ENCODE data around the gene ECT2.
"Not testable (repeated sequence)": the region's sequence is repeated elsewhere in the genome, so short reads cannot be mapped to it uniquely, and the experiment has no call there.

ECT2 gene

DNA sequence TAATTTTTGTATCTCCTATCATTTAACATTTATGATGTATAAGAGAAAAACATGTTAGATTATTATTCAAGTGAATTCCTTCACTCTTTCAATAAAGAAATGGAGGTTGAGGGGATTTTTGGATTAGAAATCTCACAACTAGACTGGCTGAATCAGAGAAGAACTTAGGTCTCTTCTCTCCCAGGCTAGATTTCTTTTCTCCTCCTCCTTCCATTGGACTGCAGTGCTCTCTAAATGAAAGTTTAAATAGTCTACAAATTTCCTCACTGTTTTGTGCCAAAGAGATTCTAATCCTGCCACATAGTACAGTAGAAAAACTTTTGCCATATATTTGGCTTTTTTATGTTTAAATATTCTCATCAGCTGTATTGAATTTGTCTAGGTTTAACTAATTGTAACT, 65.8 kb downstream of the ECT2 start:
- Mint-ChIP-seq H3K4me3 (no peak overlapping the region), H3K36me3 (no peaks in the 10 kb centered on the region), H3K27ac (no peak overlapping the region), H3K9me3 (no peaks in the 10 kb centered on the region), H3K27me3 (no peaks in the 10 kb centered on the region), H3K4me1 (no peaks in the 10 kb centered on the region)
- ATAC-seq: no peak

DNA sequence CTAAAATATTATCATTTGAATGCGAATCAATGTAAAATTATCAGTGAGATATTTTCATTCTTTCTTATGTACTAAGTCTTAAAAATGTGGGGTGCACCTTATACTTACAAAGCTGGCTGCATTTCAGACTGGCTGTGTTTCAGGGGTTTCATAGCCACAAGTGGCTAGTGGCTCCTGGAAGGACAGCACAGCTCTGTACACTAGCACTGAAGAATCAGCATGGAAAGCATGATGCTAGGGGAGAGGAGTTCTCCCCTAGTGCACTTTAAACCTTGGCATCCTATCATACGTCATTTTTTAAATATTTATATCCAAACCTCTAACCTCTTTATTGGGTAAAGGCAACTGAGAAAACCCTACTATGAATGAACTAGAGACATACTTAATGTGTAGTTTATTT, 66.4 kb downstream of the ECT2 start:
- Mint-ChIP-seq H3K27me3 (no peaks in the 10 kb centered on the region), H3K4me1 (no peaks in the 10 kb centered on the region), H3K9me3 (no peaks in the 10 kb centered on the region), H3K27ac (no peak overlapping the region), H3K36me3 (no peaks in the 10 kb centered on the region), H3K4me3 (no peak overlapping the region)
- ATAC-seq: no peak

DNA sequence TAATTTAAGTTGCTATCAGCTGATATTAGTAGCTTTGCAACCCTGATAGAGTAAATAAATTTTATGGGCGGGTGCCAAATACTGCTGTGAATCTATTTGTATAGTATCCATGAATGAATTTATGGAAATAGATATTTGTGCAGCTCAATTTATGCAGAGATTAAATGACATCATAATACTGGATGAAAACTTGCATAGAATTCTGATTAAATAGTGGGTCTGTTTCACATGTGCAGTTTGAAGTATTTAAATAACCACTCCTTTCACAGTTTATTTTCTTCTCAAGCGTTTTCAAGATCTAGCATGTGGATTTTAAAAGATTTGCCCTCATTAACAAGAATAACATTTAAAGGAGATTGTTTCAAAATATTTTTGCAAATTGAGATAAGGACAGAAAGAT, 70.0 kb downstream of the ECT2 start:
- no peaks in the 10 kb centered on the region for H3K4me1 Mint-ChIP-seq
- no peaks in the 10 kb centered on the region for H3K27me3 Mint-ChIP-seq
- ATAC-seq: no peak
- H3K27ac Mint-ChIP-seq: no peak overlapping the region
- H3K4me3 Mint-ChIP-seq: no peak overlapping the region
- peaks cover 9% of the 10 kb centered on the region for H3K9me3 Mint-ChIP-seq
- peaks cover 10% of the 10 kb centered on the region for H3K36me3 Mint-ChIP-seq

DNA sequence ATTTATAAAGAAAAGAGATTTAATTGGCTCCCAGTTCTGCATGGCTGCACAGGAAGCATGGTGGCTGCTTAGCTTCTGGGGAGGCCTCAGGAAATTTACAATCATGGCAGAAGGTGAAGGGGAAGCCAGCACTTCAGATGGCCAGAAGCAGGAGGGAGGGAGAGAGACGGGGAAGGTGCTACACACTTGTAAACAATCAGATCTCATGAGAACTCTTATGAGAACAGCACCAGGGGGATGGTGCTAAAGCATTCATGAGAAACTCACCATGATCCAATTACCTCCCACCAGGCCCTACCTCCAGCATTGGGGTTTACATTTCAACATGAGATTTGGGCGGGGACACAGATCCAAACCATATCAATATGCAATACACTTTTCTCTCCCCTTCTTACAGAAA, 73.7 kb downstream of the ECT2 start:
- no peaks in the 10 kb centered on the region for H3K27me3 Mint-ChIP-seq
- H3K9me3 Mint-ChIP-seq: peaks cover 14% of the 10 kb centered on the region
- H3K4me3 Mint-ChIP-seq: no peak overlapping the region
- peaks cover 10% of the 10 kb centered on the region for H3K36me3 Mint-ChIP-seq
- ATAC-seq: no peak
- H3K4me1 Mint-ChIP-seq: no peaks in the 10 kb centered on the region
- no peak overlapping the region for H3K27ac Mint-ChIP-seq

DNA sequence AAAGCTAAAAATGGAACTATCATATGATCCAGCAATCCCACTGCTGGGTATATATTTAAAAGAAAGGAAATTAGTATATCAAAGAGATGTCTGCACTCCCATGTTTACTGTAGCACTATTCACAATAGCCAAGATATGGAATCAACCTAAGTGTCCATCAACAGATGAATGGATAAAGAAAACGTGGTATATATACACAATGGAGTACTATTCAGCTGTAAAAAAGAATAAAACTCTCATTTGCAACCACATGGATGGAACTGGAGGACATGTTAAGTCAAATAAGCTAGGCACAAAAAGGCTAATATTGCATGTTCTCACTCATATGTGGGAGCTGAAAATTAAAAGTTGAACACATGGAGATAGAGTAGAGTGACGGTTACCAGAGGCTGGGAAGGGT, 76.7 kb downstream of the ECT2 start:
- not testable (repeated sequence) for H3K4me3 Mint-ChIP-seq, H3K27me3 Mint-ChIP-seq, H3K27ac Mint-ChIP-seq, H3K36me3 Mint-ChIP-seq, ATAC-seq, H3K4me1 Mint-ChIP-seq
- peaks cover 13% of the 10 kb centered on the region for H3K9me3 Mint-ChIP-seq

DNA sequence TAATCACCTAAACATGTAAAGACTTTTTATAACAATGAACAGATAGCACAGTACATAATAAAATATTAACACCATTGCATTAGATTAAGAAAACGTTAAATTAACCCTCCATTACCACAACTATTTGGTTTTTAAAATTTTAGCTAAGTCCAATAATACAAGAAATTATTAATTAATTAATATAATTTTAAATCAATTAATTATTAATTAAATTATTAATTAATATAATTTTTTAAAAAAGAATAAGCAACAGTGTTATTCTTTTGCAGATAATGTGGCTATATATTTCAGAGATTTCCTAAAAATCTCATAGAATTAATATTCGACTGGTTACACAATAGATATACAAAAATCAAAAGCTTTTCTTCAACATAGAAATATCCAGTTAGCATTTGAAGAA, 82.5 kb downstream of the ECT2 start:
- H3K27me3 Mint-ChIP-seq: no peaks in the 10 kb centered on the region
- no peak overlapping the region for H3K27ac Mint-ChIP-seq
- ATAC-seq: no peak
- no peaks in the 10 kb centered on the region for H3K4me1 Mint-ChIP-seq
- H3K4me3 Mint-ChIP-seq: no peak overlapping the region
- H3K9me3 Mint-ChIP-seq: no peaks in the 10 kb centered on the region
- H3K36me3 Mint-ChIP-seq: no peaks in the 10 kb centered on the region

DNA sequence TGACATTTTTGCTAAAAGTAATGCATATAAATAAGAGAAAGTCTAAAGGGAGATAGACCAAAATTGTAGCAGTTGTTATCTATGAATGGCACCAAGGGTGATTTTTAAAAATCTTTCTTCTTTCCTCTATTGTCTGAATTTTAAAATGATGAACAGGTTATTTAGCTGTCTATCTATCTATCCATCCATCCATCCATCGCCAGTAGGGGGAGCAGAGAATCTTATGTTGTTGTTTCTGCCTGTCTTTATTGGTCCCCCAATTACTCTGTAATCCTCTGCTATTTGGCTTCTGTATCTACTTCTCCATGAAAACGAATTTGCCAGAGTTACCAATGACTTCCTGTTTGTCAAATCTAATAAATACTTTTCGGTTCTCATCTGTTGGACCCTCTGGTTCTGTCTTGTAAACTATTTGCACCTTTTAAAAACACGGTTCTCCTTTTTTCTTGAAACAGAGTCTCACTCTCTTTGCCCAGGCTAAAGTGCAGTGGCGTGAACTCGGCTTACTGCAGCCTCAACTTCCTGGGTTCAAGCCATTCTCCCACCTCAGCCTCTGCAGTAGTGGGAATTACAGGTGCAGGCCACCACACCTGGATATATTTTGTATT, 86.0 kb downstream of the ECT2 start:
- no peak overlapping the region for H3K4me3 Mint-ChIP-seq
- peaks cover 3% of the 10 kb centered on the region for H3K9me3 Mint-ChIP-seq
- H3K27ac Mint-ChIP-seq: no peak overlapping the region
- no peaks in the 10 kb centered on the region for H3K4me1 Mint-ChIP-seq
- H3K27me3 Mint-ChIP-seq: no peaks in the 10 kb centered on the region
- H3K36me3 Mint-ChIP-seq: no peaks in the 10 kb centered on the region
- ATAC-seq: peak; percentile 54

DNA sequence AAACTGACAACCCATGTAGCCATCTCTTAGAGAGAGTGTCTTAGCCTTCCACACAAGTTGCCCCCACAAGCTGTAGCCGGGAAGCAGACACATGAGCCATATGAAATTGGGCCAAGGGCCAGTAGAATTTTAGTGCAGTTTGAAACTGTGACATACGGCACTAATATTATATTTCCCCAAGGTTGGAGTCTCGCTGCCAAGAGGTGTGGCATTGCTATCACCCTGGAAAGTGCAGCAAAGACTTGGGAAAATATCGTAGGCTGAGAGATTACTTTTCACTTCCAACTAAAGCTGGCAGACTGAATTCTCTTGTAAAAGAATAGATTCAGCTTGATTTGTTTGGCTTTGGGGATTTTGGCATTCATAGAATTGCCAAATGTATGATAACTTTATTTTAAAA, 89.2 kb downstream of the ECT2 start:
- H3K27me3 Mint-ChIP-seq: peaks cover 9% of the 10 kb centered on the region
- H3K4me3 Mint-ChIP-seq: no peak overlapping the region
- no peak for ATAC-seq
- H3K27ac Mint-ChIP-seq: no peak overlapping the region
- H3K4me1 Mint-ChIP-seq: no peaks in the 10 kb centered on the region
- peaks cover 3% of the 10 kb centered on the region for H3K9me3 Mint-ChIP-seq
- H3K36me3 Mint-ChIP-seq: no peaks in the 10 kb centered on the region

DNA sequence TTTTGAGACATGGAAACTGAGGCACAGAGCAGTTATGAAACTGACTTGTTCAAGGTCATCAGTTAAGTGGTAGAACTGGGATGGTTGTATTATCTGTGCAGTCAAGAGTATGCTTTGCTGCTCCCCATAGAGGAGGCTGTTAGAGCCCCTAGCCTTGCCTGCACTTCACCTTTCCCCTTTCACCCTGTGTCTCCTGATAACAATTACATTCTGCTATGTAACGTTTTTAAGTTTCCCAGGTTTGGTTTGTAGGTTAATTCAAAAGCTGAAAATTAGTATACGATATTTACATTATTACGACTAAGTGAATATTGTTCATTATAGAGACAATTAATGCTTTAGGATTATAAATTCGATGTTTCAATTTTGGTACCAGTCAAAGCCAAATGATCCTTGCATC, 89.9 kb downstream of the ECT2 start:
- Mint-ChIP-seq H3K4me3 (no peak overlapping the region), H3K9me3 (peaks cover 3% of the 10 kb centered on the region), H3K36me3 (no peaks in the 10 kb centered on the region), H3K27ac (no peak overlapping the region), H3K27me3 (peaks cover 9% of the 10 kb centered on the region), H3K4me1 (no peaks in the 10 kb centered on the region)
- ATAC-seq: no peak

DNA sequence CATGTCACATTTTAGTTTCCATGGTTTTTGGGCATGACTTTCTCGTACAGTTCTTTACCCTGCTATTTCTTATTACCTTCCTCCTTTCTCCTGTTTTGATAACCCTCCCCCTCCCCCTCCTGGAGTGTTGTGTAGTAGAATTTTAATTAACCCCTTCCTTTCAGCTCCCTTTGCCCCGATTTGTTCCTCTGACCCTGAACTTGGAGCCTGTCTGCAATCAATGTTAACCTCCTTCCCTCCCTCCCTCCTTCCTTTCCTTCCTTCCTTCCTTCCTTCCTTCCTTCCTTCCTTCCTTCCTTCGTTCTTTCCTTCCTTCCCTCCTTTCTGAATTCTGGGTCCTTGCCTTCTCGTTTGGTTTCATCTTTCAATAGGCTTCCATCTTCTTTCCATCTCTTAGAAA, 90.4 kb downstream of the ECT2 start:
- Mint-ChIP-seq H3K4me3 (no peak overlapping the region), H3K36me3 (no peaks in the 10 kb centered on the region), H3K27ac (no peak overlapping the region), H3K4me1 (no peaks in the 10 kb centered on the region), H3K9me3 (peaks cover 3% of the 10 kb centered on the region), H3K27me3 (peaks cover 9% of the 10 kb centered on the region)
- ATAC-seq: no peak

DNA sequence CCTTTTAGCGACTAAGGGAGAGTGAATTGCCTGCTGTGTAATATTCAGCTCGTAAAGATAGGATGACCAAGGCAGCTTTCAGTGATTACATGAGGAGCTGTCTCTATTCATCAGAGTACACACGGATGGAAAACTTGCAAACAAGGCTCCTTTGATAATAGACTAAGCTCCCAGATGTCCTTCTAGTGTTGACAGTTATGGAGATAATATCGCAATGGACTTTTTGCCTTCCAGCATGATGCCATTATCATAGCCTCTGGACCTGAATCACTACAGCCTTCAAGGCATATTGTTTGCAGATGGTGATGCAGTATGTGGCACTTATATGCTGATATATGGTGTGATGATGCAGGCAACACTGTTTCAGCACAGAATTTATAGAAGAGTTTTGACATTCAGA, 93.9 kb downstream of the ECT2 start:
- no peak overlapping the region for H3K4me3 Mint-ChIP-seq
- peaks cover 6% of the 10 kb centered on the region for H3K9me3 Mint-ChIP-seq
- peaks cover 8% of the 10 kb centered on the region for H3K4me1 Mint-ChIP-seq
- peaks cover 9% of the 10 kb centered on the region for H3K27me3 Mint-ChIP-seq
- no peaks in the 10 kb centered on the region for H3K36me3 Mint-ChIP-seq
- ATAC-seq: no peak
- H3K27ac Mint-ChIP-seq: no peak overlapping the region

DNA sequence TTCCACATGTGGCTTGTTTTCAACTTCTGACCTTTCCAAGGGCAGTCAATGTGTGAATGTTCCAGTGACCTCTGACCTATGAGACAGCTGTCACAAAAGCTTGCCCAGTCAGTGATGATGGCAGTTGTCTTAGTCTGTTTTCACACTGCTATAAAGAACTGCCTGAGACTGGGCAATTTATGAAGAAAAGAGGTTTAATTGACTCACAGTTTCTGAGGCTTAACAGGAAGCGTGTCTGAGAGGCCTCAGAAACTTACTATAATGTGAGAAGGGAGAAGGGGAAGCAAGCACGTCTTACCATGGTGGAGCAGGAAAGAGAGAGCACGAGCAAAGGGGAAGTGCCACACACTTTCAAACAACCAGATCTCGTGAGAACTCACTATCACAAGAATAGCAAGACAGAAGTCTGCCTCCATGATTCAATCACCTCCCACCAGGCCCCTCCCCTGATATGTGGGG, 95.6 kb downstream of the ECT2 start:
- peaks cover 3% of the 10 kb centered on the region for H3K9me3 Mint-ChIP-seq
- peaks cover 24% of the 10 kb centered on the region for H3K27me3 Mint-ChIP-seq
- no peak overlapping the region for H3K27ac Mint-ChIP-seq
- H3K36me3 Mint-ChIP-seq: no peaks in the 10 kb centered on the region
- no peak for ATAC-seq
- no peak overlapping the region for H3K4me3 Mint-ChIP-seq
- H3K4me1 Mint-ChIP-seq: peaks cover 8% of the 10 kb centered on the region

DNA sequence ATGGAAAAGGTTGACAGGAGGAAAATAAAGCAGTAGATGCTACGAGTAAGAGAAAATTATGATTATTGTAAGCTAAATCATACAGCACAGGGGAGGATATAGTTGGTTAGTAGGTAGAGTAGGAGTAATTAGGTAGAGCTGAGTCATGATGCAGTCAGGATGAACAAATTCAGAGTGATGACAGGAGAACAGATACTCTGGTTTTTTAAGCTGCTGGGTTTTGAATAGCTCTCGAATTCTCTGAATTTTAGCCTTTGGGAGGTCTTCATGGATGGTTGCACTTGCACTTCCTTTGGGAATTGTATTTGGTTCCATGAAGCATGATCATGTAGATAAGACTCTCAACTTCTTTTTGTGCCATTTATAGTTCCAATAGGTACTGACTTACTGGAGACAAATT, 96.2 kb downstream of the ECT2 start:
- ATAC-seq: no peak
- Mint-ChIP-seq H3K4me3 (no peak overlapping the region), H3K36me3 (no peaks in the 10 kb centered on the region), H3K4me1 (peaks cover 8% of the 10 kb centered on the region), H3K27ac (no peak overlapping the region), H3K9me3 (peaks cover 2% of the 10 kb centered on the region), H3K27me3 (peaks cover 25% of the 10 kb centered on the region)

DNA sequence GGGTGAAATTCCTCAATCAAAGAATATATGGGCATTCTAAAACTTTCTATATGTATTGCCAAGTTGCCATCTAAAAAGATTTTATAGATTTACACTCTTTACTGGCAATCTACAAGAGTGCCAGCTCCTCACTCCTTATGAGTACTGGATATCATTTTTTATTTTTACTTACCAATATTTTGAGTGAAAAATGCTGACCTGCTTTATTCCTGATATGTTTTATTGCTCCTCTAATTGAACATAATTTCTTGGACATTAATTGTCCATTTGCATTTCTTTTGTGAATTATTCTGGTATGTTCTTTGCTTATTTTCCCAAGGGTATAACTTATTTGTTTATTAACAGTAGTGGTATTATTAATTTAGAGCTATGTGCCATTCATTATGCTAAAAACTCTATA, 96.8 kb downstream of the ECT2 start:
- Mint-ChIP-seq H3K4me1 (peaks cover 8% of the 10 kb centered on the region), H3K27me3 (peaks cover 25% of the 10 kb centered on the region)

DNA sequence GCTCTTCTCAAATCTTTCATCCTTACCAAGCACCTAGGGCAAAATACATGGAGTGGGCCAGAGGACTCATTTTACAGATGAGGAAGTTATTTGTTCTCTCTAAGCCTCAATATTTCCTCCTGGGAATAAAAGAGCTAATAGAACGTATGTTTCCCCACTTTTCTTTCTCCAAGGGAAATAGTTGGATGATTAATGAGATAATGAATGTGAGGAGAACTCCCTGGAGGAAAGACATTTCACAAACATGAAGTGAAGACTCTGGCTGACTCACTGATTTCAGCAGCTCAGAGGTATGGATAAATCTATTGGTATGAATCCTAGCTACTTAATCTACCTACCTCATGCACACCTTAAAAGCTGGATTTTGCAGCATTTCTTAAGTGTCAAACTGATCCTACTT, 98.4 kb downstream of the ECT2 start:
- H3K4me1 Mint-ChIP-seq: peaks cover 8% of the 10 kb centered on the region
- no peak overlapping the region for H3K4me3 Mint-ChIP-seq
- no peak for ATAC-seq
- no peaks in the 10 kb centered on the region for H3K36me3 Mint-ChIP-seq
- H3K27me3 Mint-ChIP-seq: peaks cover 16% of the 10 kb centered on the region
- H3K27ac Mint-ChIP-seq: no peak overlapping the region
- peaks cover 2% of the 10 kb centered on the region for H3K9me3 Mint-ChIP-seq

More for the DNA sequence above, 96.8 kb downstream of the ECT2 start:
- Mint-ChIP-seq H3K27ac (no peak overlapping the region), H3K36me3 (no peaks in the 10 kb centered on the region), H3K9me3 (peaks cover 2% of the 10 kb centered on the region), H3K4me3 (no peak overlapping the region)
- no peak for ATAC-seq

DNA sequence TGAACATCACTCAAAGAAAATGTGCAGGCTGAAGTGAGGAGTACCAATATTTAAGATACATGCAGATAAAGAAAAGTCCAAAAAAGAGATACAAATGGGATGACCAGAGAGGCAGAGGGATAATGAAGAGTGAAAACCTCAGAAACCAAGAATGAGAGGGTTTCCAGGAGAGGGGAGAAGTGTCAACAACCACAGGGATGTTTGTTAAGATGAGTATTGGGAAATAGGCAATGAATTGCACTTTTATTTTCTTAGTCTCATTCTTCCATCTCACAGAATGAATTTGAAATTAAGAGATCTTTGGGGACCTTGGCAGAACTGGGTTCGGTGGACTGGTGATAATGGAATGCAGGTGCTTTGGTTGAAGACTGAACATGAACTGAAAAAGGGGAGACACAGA, 102.5 kb downstream of the ECT2 start:
- Mint-ChIP-seq H3K4me3 (no peak overlapping the region), H3K4me1 (no peaks in the 10 kb centered on the region), H3K27ac (no peak overlapping the region), H3K9me3 (no peaks in the 10 kb centered on the region), H3K36me3 (no peaks in the 10 kb centered on the region), H3K27me3 (peaks cover 16% of the 10 kb centered on the region)
- no peak for ATAC-seq
